Dendritic cell treated with granulocyte-macrophage colony-stimulating factor and Interleukin-4, amounts not matched to agents 40 ng/mL and 50 ng/mL, for 4 days (primary cell): ENCODE data around the gene TRAF3IP1.
"Not testable (repeated sequence)": the region's sequence is repeated elsewhere in the genome, so short reads cannot be mapped to it uniquely, and the experiment has no call there.

ENCODE experiments used
- H3K27ac Mint-ChIP-seq: one replicate; pipeline ENCODE4 v1.8.0; 2022; ENCODE audit warnings: mild to moderate bottlenecking, mixed read lengths
- H3K27me3 Mint-ChIP-seq: one replicate; pipeline ENCODE4 v1.8.0; 2022; ENCODE audit warnings: mild to moderate bottlenecking, mixed read lengths
- H3K36me3 Mint-ChIP-seq: one replicate; pipeline ENCODE4 v1.8.0; 2022; ENCODE audit warnings: low read depth, mixed read lengths
- H3K4me1 Mint-ChIP-seq: one replicate; pipeline ENCODE4 v1.8.0; 2022; ENCODE audit warnings: low read depth, mixed read lengths
- H3K4me3 Mint-ChIP-seq: one replicate; pipeline ENCODE4 v1.8.0; 2022; ENCODE audit warnings: mild to moderate bottlenecking, moderate library complexity, mixed read lengths
- H3K9me3 Mint-ChIP-seq: one replicate; pipeline ENCODE4 v1.8.0; 2022; ENCODE audit warnings: mixed read lengths
- intact Hi-C: fragments of 100-400 bp; cut with micrococcal nuclease; formaldehyde crosslinking; loops from one replicate; pipeline ENCODE4 v1.15.0; 2022

Gene TRAF3IP1

GRCh38 chr2:238331916-238332315 lies 11.6 kb downstream of the TRAF3IP1 start:
- H3K27me3 Mint-ChIP-seq = no peaks in the 10 kb centered on the region
- intact Hi-C loops = no loop called here
- H3K27ac Mint-ChIP-seq = no peak overlapping the region
- H3K4me3 Mint-ChIP-seq = no peak overlapping the region
- no peaks in the 10 kb centered on the region for H3K9me3 Mint-ChIP-seq
- peaks cover 43% of the 10 kb centered on the region for H3K36me3 Mint-ChIP-seq
- H3K4me1 Mint-ChIP-seq = no peaks in the 10 kb centered on the region

DNA sequence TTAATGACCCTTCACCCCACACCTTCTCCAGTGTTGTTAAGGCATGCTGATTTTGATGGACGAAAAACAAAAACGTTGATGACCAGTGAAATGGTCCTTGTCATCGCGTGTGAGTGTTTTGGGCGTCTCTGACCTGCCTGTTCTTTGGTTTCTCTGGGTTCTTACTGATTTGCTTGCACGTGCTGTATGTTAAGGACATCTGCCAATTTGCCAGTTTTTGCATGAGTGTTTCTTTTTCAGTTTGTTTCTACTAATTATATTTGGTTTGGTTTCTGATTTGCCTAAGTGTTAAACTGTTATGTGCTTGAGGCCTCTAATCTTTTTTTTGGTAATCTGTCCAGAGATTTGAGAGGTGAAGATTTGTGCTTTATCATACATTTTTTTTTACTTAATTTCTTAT lies 14.6 kb downstream of the TRAF3IP1 start:
- intact Hi-C loops = no loop called here
- Mint-ChIP-seq H3K4me1 (no peaks in the 10 kb centered on the region), H3K4me3 (no peak overlapping the region), H3K36me3 (peaks cover 40% of the 10 kb centered on the region), H3K27ac (no peak overlapping the region), H3K9me3 (no peaks in the 10 kb centered on the region), H3K27me3 (no peaks in the 10 kb centered on the region)

DNA sequence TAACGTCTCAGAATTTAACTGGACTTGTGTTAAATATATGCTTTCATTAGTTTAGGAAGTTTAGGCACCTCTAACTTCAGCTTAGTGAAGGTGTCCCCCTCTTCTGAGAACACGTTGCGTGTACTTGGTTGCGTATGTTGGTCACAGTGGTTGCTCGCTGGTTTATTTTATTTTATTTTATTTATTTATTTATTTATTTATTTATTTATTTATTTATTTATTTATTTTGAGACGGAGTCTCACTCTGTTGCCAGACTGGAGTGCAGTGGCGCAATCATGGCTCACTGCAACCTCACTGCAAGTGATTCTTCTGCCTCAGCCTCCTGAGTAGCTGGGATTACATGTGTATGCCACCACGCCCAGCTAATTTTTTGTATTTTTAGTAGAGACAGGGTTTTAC lies 15.3 kb downstream of the TRAF3IP1 start:
- H3K36me3 Mint-ChIP-seq = peaks cover 37% of the 10 kb centered on the region
- H3K27ac Mint-ChIP-seq, H3K4me3 Mint-ChIP-seq, intact Hi-C loops, H3K9me3 Mint-ChIP-seq, H3K4me1 Mint-ChIP-seq, H3K27me3 Mint-ChIP-seq: not testable (repeated sequence)

DNA sequence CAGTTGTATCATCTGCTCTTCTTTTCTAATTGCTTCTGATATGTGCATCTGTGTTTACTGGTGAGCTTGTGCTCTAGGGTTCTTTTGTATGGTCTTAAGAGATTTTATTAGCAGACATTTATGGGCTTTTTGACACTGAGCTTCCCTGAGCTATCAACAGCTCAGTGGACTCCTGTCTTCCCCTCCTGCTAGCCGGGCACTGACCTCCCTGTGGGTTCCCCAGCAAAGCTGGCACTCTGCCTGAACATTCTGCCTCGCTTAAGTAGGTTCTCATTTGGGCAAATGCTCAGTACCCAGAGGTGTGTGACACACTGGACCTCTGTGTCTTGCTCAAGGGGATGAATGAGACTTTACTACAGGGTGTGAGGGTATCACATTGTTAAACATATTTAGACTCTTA lies 15.8 kb downstream of the TRAF3IP1 start:
- no peaks in the 10 kb centered on the region for H3K4me1 Mint-ChIP-seq
- no peaks in the 10 kb centered on the region for H3K27me3 Mint-ChIP-seq
- no peaks in the 10 kb centered on the region for H3K9me3 Mint-ChIP-seq
- no peak overlapping the region for H3K27ac Mint-ChIP-seq
- peaks cover 37% of the 10 kb centered on the region for H3K36me3 Mint-ChIP-seq
- H3K4me3 Mint-ChIP-seq = no peak overlapping the region
- intact Hi-C loops = no loop called here

GRCh38 chr2:238336793-238337444 lies 16.6 kb downstream of the TRAF3IP1 start:
- Mint-ChIP-seq H3K27ac (no peak overlapping the region), H3K9me3 (no peaks in the 10 kb centered on the region), H3K36me3 (peaks cover 37% of the 10 kb centered on the region), H3K4me1 (no peaks in the 10 kb centered on the region), H3K4me3 (no peak overlapping the region), H3K27me3 (no peaks in the 10 kb centered on the region)
- intact Hi-C loops = no loop called here

- H3K27ac Mint-ChIP-seq = no peak overlapping the region
- no peaks in the 10 kb centered on the region for H3K9me3 Mint-ChIP-seq
- intact Hi-C loops = no loop called here
- no peak overlapping the region for H3K4me3 Mint-ChIP-seq
- H3K36me3 Mint-ChIP-seq = peaks cover 37% of the 10 kb centered on the region
- no peaks in the 10 kb centered on the region for H3K4me1 Mint-ChIP-seq
- no peaks in the 10 kb centered on the region for H3K27me3 Mint-ChIP-seq
Measured at GRCh38 chr2:238337846-238338245, 17.5 kb downstream of the TRAF3IP1 start.

DNA sequence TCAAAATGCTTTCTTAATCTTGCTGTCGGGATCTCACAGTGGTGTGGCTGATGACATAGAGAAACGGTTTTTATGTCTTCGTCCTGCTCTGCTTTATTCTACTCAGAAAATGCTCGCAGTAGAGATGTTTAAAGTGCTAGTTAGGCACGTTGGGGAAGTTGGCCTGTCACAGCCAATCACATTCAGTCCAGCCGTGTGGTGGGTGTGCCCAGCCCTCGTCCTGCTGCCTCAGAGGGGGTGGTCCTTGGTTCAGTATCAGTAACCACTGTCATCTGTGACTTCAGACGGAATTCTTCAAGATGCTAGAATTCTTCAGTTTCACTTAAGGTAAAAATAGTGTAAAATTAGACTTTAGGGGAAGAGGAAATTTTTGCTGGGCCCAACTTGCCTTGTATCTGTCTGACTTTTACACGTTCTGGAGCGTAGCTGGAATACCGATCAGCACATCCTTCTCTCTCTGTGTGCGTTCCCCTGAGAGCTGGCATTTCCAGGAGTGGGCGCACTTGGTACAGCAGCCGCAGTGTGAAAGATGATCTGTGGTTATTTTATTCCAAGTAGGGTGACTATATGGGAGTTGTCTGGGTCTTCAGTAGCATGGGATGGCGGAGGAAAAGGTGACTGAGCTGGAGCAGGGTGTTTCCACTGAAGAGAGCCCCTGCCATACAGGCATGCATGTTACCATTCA lies 18.5 kb downstream of the TRAF3IP1 start:
- Mint-ChIP-seq H3K9me3 (no peaks in the 10 kb centered on the region), H3K27me3 (no peaks in the 10 kb centered on the region), H3K27ac (no peak overlapping the region), H3K4me3 (no peak overlapping the region), H3K36me3 (peaks cover 36% of the 10 kb centered on the region), H3K4me1 (no peaks in the 10 kb centered on the region)
- intact Hi-C loops = no loop called here

GRCh38 chr2:238339395-238339780 lies 19.1 kb downstream of the TRAF3IP1 start:
- Mint-ChIP-seq H3K9me3 (no peaks in the 10 kb centered on the region), H3K27me3 (no peaks in the 10 kb centered on the region), H3K27ac (no peak overlapping the region), H3K4me3 (no peak overlapping the region), H3K4me1 (no peaks in the 10 kb centered on the region), H3K36me3 (peaks cover 31% of the 10 kb centered on the region)
- intact Hi-C loops = no loop called here

GRCh38 chr2:238339814-238340213 lies 19.5 kb downstream of the TRAF3IP1 start:
- intact Hi-C loops = no loop called here
- H3K4me1 Mint-ChIP-seq = no peaks in the 10 kb centered on the region
- H3K27me3 Mint-ChIP-seq = no peaks in the 10 kb centered on the region
- H3K4me3 Mint-ChIP-seq = no peak overlapping the region
- no peaks in the 10 kb centered on the region for H3K9me3 Mint-ChIP-seq
- peaks cover 31% of the 10 kb centered on the region for H3K36me3 Mint-ChIP-seq
- no peak overlapping the region for H3K27ac Mint-ChIP-seq

- Mint-ChIP-seq H3K4me3 (no peak overlapping the region), H3K4me1 (no peaks in the 10 kb centered on the region), H3K36me3 (peaks cover 28% of the 10 kb centered on the region), H3K27ac (no peak overlapping the region), H3K27me3 (no peaks in the 10 kb centered on the region), H3K9me3 (no peaks in the 10 kb centered on the region)
- intact Hi-C loops = no loop called here
Measured at GRCh38 chr2:238341536-238341935, 21.2 kb downstream of the TRAF3IP1 start.

GRCh38 chr2:238344035-238344434 lies 23.7 kb downstream of the TRAF3IP1 start:
- intact Hi-C loops = no loop called here
- H3K9me3 Mint-ChIP-seq = no peaks in the 10 kb centered on the region

DNA sequence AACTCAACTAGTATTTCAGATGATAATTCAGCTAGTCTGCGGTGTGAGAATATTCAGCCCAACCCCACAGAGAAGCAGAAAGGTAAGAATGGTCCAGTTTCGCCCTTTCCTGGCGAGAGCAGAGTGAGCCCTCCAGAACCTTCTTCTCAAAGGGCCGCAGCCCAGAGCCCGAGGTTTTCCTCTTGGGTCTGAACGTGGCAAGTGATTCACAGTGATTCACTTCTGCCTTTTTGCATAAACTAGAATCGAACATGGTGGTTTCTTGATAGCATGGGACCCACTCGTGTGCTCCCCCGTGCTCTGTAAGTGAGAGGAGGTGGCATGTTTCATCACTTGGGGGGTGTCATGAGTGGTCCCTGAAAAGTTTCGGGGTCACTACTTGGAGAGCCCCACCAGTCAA lies 24.2 kb downstream of the TRAF3IP1 start:
- H3K9me3 Mint-ChIP-seq = no peaks in the 10 kb centered on the region
- no peak overlapping the region for H3K27ac Mint-ChIP-seq
- no peaks in the 10 kb centered on the region for H3K4me1 Mint-ChIP-seq
- intact Hi-C loops = no loop called here
- no peak overlapping the region for H3K4me3 Mint-ChIP-seq
- peaks cover 7% of the 10 kb centered on the region for H3K36me3 Mint-ChIP-seq
- no peaks in the 10 kb centered on the region for H3K27me3 Mint-ChIP-seq

More at GRCh38 chr2:238344035-238344434, 23.7 kb downstream of the TRAF3IP1 start:
- no peaks in the 10 kb centered on the region for H3K4me1 Mint-ChIP-seq
- H3K36me3 Mint-ChIP-seq = peaks cover 12% of the 10 kb centered on the region
- no peaks in the 10 kb centered on the region for H3K27me3 Mint-ChIP-seq
- no peak overlapping the region for H3K4me3 Mint-ChIP-seq
- H3K27ac Mint-ChIP-seq = no peak overlapping the region

- Mint-ChIP-seq H3K27ac (no peak overlapping the region), H3K36me3 (peaks cover 6% of the 10 kb centered on the region), H3K4me1 (no peaks in the 10 kb centered on the region), H3K9me3 (no peaks in the 10 kb centered on the region), H3K27me3 (no peaks in the 10 kb centered on the region), H3K4me3 (no peak overlapping the region)
- intact Hi-C loops = no loop called here
Measured at GRCh38 chr2:238345297-238345968, 25.1 kb downstream of the TRAF3IP1 start.

GRCh38 chr2:238346544-238346943 lies 26.2 kb downstream of the TRAF3IP1 start:
- Mint-ChIP-seq H3K27me3 (no peaks in the 10 kb centered on the region), H3K9me3 (no peaks in the 10 kb centered on the region), H3K27ac (no peak overlapping the region), H3K4me1 (no peaks in the 10 kb centered on the region), H3K36me3 (peaks cover 6% of the 10 kb centered on the region), H3K4me3 (no peak overlapping the region)
- intact Hi-C loops = no loop called here
